C4-2B (cell line): ENCODE measurements around the gene TRIM17.
A peak's percentile ranks its signal among the peaks of the same experiment; 100 is the strongest.

ENCODE experiments used
- H3K27ac ChIP-seq: fragments of 450-650 bp; 2 replicates; pipeline ENCODE4 v1.5.1; 2017
- CTCF ChIP-seq: fragments of 450-650 bp; conservative IDR thresholded peaks from 2 replicates; pipeline ENCODE4 v1.5.1; 2017; ENCODE audit warnings: mild to moderate bottlenecking
- ZFX ChIP-seq: fragments of 450-650 bp; IDR thresholded peaks from 2 replicates; pipeline ENCODE4 v1.6.1; 2017

Gene TRIM17

GRCh38 chr1:228462560-228462959, 45.9 kb upstream of the TRIM17 start:
- H3K27ac ChIP-seq = no peak overlapping the region
- TF ChIP-seq ZFX = no peak
- no peak for TF ChIP-seq CTCF

DNA sequence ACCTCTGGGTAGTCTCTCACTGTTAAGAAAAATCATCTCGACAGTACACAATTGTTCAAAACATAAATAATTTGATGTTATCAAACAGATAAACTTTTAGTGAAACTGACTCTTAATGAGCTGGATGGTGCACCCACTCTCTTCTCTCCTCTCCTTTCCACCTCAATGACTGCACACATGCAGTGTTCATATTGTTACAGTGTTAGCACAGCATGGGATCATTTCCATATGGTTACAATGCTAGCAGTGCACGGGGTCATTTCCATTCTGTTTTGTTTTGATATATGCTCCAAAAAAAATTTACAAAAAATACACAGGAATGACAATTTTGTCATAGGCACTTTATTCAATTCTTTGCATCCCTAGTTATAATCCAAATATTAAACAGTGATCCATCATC, 44.2 kb upstream of the TRIM17 start:
- TF ChIP-seq ZFX (no peak), CTCF (no peak)
- H3K27ac ChIP-seq = no peak overlapping the region

GRCh38 chr1:228459091-228459993, 42.7 kb upstream of the TRIM17 start:
- H3K27ac ChIP-seq = peak overlapping the region; percentile 75
- TF ChIP-seq CTCF = peak; percentile 78
- no peak for TF ChIP-seq ZFX

DNA sequence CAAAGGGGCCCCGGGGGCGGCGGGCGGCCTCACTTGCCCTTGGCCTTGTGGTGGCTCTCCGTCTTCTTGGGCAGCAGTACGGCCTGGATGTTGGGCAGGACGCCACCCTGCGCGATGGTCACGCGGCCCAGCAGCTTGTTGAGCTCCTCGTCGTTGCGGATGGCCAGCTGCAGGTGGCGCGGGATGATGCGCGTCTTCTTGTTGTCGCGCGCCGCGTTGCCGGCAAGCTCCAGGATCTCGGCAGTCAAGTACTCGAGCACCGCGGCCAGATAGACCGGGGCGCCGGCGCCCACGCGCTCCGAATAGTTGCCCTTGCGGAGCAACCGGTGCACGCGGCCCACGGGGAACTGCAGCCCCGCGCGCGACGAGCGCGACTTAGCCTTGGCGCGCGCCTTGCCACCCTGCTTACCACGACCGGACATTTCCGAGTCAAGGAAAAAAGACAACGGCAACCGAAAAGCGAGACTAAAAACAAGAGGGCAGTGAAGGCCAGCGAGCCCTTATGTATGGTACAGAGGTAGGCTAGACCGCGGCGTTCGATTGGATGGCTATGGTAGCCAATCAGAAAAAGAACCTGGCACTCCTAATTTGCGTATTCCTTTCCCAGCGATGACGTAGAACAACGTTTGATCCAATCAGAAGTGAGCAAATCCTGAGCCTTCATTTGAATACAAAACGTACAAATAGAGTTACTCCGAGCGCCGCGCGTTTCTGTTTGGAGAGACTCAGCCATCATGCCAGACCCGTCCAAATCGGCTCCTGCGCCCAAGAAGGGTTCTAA, 40.9 kb upstream of the TRIM17 start:
- peak; percentile 61; the same call in 1 of the 2 replicates for TF ChIP-seq ZFX
- TF ChIP-seq CTCF = peak; percentile 31
- H3K27ac ChIP-seq = peak overlapping the region; percentile 75

GRCh38 chr1:228457017-228457395, 40.3 kb upstream of the TRIM17 start:
- peak overlapping the region; percentile 75 for H3K27ac ChIP-seq
- TF ChIP-seq CTCF = no peak
- no peak for TF ChIP-seq ZFX

- peak overlapping the region; percentile 75 for H3K27ac ChIP-seq
- no peak for TF ChIP-seq ZFX
- no peak for TF ChIP-seq CTCF
Observed at GRCh38 chr1:228456252-228457016, 39.8 kb upstream of the TRIM17 start.
